Right atrium auricular region (tissue), 2 donors: ENCODE results near the gene CADM1. TPM values are rescaled to one million over a fixed set of nuclear protein-coding genes. Genes with fewer than 3 reads are reported as not detected.

Experiments
- DNase-seq: peaks from one replicate; pipeline ENCODE4 v3.0.0-alpha.2; 2019; ENCODE audit warnings: low spot score
- H3K27ac ChIP-seq, 2 donors: fragments of 200-600 bp; sonication (generic); 1 replicate in 1 of 2; 2 replicates in 1 of 2; pipeline ENCODE4 v1.5.1; 2016 to 2019
- H3K27me3 ChIP-seq, 2 donors: fragments of 200-600 bp; sonication (generic); one replicate each; pipeline versions ENCODE4 v1.5.1 to v1.6.0; 2017 to 2019
- H3K36me3 ChIP-seq: fragments of 200-600 bp; sonication (generic); one replicate; pipeline ENCODE4 v1.5.1; 2016
- H3K4me1 ChIP-seq, 2 donors: fragments of 200-600 bp; sonication (generic); one replicate each; pipeline versions ENCODE4 v1.5.1 to v1.6.0; 2017 to 2019
- H3K4me3 ChIP-seq, 2 donors: fragments of 200-600 bp; sonication (generic); 1 replicate in 1 of 2; 2 replicates in 1 of 2; pipeline ENCODE4 v1.5.1; 2017 to 2019; ENCODE audit warnings: mild to moderate bottlenecking in 1 of 2, moderate library complexity in 1 of 2
- H3K9me3 ChIP-seq, 2 donors: fragments of 200-600 bp; sonication (generic); one replicate each; pipeline ENCODE4 v1.5.1; 2019
- CTCF ChIP-seq, 2 donors: fragments of 200-600 bp; sonication (generic); IDR thresholded peaks; one replicate each; pipeline ENCODE4 v1.5.1; 2019; ENCODE audit warnings: antibody characterized with exemption in 2 of 2
- total RNA-seq, 2 donors: library from RNA; depleted of rRNA; stranded (reverse); fragments of >200 nt; gene quantifications; one replicate each; pipeline ENCODE4 v1.1.0, GENCODE V29; 2016

Gene CADM1
- total RNA-seq, 2 donors from 2014 or later: 19.8 to 33.9 TPM

GRCh38 chr11:115379528-115379927, 124.7 kb downstream of the CADM1 start:
- no peak for TF ChIP-seq CTCF (IDR thresholded peaks at IDR 0.05)

GRCh38 chr11:115378557-115378956, 125.7 kb downstream of the CADM1 start:
- no peak for TF ChIP-seq CTCF (IDR thresholded peaks at IDR 0.05)
- no peaks in the 10 kb centered on the region for H3K9me3 ChIP-seq
- H3K4me3 ChIP-seq: no peak overlapping the region
- no peaks in the 10 kb centered on the region for H3K27me3 ChIP-seq
- no peak overlapping the region for H3K27ac ChIP-seq
- H3K4me1 ChIP-seq: no peaks in the 10 kb centered on the region
- DNase-seq: no peak
- no peaks in the 10 kb centered on the region for H3K36me3 ChIP-seq

More at GRCh38 chr11:115379528-115379927, 124.7 kb downstream of the CADM1 start:
- no peak overlapping the region for H3K27ac ChIP-seq
- H3K27me3 ChIP-seq: no peaks in the 10 kb centered on the region
- H3K9me3 ChIP-seq: no peaks in the 10 kb centered on the region
- H3K4me3 ChIP-seq: no peak overlapping the region
- H3K36me3 ChIP-seq: no peaks in the 10 kb centered on the region
- no peaks in the 10 kb centered on the region for H3K4me1 ChIP-seq
- no peak for DNase-seq

- H3K36me3 ChIP-seq: no peaks in the 10 kb centered on the region
- H3K4me1 ChIP-seq: no peaks in the 10 kb centered on the region
- no peak for DNase-seq
- no peak for TF ChIP-seq CTCF (IDR thresholded peaks at IDR 0.05)
- H3K4me3 ChIP-seq: no peak overlapping the region
- H3K9me3 ChIP-seq: no peaks in the 10 kb centered on the region
- no peaks in the 10 kb centered on the region for H3K27me3 ChIP-seq
- no peak overlapping the region for H3K27ac ChIP-seq
Observed at GRCh38 chr11:115377882-115378296, 126.3 kb downstream of the CADM1 start.

- TF ChIP-seq CTCF (IDR thresholded peaks at IDR 0.05): no peak
- no peaks in the 10 kb centered on the region for H3K36me3 ChIP-seq
Observed at GRCh38 chr11:115368616-115369015, 135.6 kb downstream of the CADM1 start.

GRCh38 chr11:115366826-115367225, 137.4 kb downstream of the CADM1 start:
- Histone ChIP-seq H3K4me3 (no peak overlapping the region), H3K36me3 (no peaks in the 10 kb centered on the region), H3K9me3 (no peaks in the 10 kb centered on the region), H3K4me1 (peaks cover 0 to 7% of the 10 kb centered on the region in 2 donors), H3K27ac (no peak overlapping the region), H3K27me3 (no peaks in the 10 kb centered on the region)
- DNase-seq: no peak
- TF ChIP-seq CTCF (IDR thresholded peaks at IDR 0.05): no peak

More at GRCh38 chr11:115368616-115369015, 135.6 kb downstream of the CADM1 start:
- no peaks in the 10 kb centered on the region for H3K4me1 ChIP-seq
- no peak overlapping the region for H3K4me3 ChIP-seq
- no peaks in the 10 kb centered on the region for H3K9me3 ChIP-seq
- no peaks in the 10 kb centered on the region for H3K27me3 ChIP-seq
- no peak for DNase-seq
- H3K27ac ChIP-seq: no peak overlapping the region

- no peak for DNase-seq
- TF ChIP-seq CTCF (IDR thresholded peaks at IDR 0.05): no peak
Observed at GRCh38 chr11:115365907-115366306, 138.3 kb downstream of the CADM1 start.

More at GRCh38 chr11:115365907-115366306, 138.3 kb downstream of the CADM1 start:
- no peaks in the 10 kb centered on the region for H3K36me3 ChIP-seq
- H3K27ac ChIP-seq: no peak overlapping the region
- no peaks in the 10 kb centered on the region for H3K9me3 ChIP-seq
- H3K27me3 ChIP-seq: no peaks in the 10 kb centered on the region
- no peak overlapping the region for H3K4me3 ChIP-seq
- H3K4me1 ChIP-seq: peaks cover 0 to 7% of the 10 kb centered on the region in 2 donors
